Prostate gland (tissue), 2 donors: ENCODE results near the gene PRKCI. TPM values are rescaled to one million over a fixed set of nuclear protein-coding genes. Genes with fewer than 3 reads are reported as not detected.
"Not testable (repeated sequence)": the region's sequence is repeated elsewhere in the genome, so short reads cannot be mapped to it uniquely, and the experiment has no call there.

ENCODE experiments used
- DNase-seq: peaks from one replicate; pipeline ENCODE4 v3.0.0-alpha.2; 2019; ENCODE audit warnings: low spot score
- H3K27ac ChIP-seq, 2 donors: fragments of 200-600 bp; sonication (generic); 2 replicates each; pipeline ENCODE4 v1.5.1; 2017 to 2019
- H3K27me3 ChIP-seq: fragments of 200-600 bp; sonication (generic); replicated peaks from 2 replicates; pipeline ENCODE4 v1.5.1; 2019; ENCODE audit not compliant: insufficient read depth
- H3K36me3 ChIP-seq, 2 donors: fragments of 200-600 bp; sonication (generic); 1 replicate in 1 of 2; 2 replicates in 1 of 2; pipeline versions ENCODE4 v1.5.1 to v1.8.1; 2017 to 2019
- H3K4me1 ChIP-seq: fragments of 200-600 bp; sonication (generic); replicated peaks from 2 replicates; pipeline ENCODE4 v1.5.1; 2019
- H3K4me3 ChIP-seq, 2 donors: fragments of 200-600 bp; sonication (generic); 2 replicates each; pipeline ENCODE4 v1.5.1; 2017 to 2019
- H3K9me3 ChIP-seq: fragments of 200-600 bp; sonication (generic); 2 replicates; pipeline ENCODE4 v1.5.1; 2017
- POLR2A ChIP-seq: fragments of 450-650 bp; IDR thresholded peaks from one replicate; pipeline ENCODE4 v1.6.1; 2016; ENCODE audit warnings: antibody characterized with exemption, mild to moderate bottlenecking
- POLR2AphosphoS5 ChIP-seq: sonication (generic); formaldehyde crosslinking; IDR thresholded peaks from one replicate; pipeline ENCODE4 v1.6.1; 2017; ENCODE audit warnings: antibody characterized with exemption
- WGBS: methylation state at CpG from one replicate; pipeline ENCODE4 v1.1.5; 2018; 5-methylcytosine and 5-hydroxymethylcytosine counted together
- intact Hi-C: fragments of 100-400 bp; cut with DNase I; formaldehyde crosslinking; loops from one replicate; pipeline ENCODE4 v1.14.2; 2022
- total RNA-seq, 2 donors: library from RNA; depleted of rRNA; stranded (reverse); fragments of >200 nt; gene quantifications; one replicate each; pipeline ENCODE4 v1.1.0, GENCODE V29; 2016
- TF ChIP-seq, protein P1 (sequence below), 4 experiments: fragments of 200-600 bp in 2 of 4; fragments of 450-650 bp in 2 of 4; sonication (generic) in 2 of 4; IDR thresholded peaks; 1 replicate in 3 of 4; 2 replicates in 1 of 4; pipeline ENCODE4 v1.5.1; 2016 to 2019; ENCODE audit warnings: antibody characterized with exemption in 4 of 4, mild to moderate bottlenecking in 2 of 4, moderate library complexity in 2 of 4

Gene PRKCI
- total RNA-seq, 2 donors from 2014 or later = 44.6 to 74.4 TPM

DNA sequence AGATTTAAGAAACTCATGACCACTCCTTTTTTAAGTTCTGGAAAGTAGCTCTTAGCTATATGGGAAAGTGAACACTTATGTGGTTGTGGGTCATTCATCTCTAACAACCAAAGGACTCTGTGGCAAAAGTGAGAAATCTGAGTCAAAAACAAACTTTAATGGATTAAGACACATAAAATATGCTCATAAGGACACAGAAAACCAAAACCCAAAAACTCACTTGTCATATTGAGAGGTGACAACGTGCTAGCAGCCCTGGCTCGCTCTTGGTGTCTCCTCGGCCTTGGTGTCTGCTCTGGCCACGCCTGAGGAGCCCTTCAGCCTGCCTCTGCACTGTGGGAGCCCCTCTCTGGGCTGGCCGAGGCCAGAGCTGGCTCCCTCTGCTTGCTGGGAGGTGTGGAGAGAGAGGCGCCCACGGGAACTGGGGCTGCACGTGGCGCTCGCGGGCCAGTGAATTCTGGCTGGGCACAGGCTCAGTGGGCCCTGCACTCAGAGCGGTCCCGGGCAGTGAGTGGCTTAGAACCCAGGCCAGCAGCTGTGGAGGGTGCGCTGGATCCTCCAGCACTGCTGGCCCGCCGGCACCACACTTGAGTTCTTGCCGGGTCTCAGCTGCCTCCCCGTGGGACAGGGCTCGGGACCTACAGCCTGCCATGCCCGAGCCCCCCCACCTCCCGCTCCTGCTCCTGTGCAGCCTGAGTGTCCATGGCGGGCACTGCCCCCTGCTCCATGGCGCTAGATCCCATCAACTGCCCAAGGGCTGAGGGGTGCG lies 105.0 kb downstream of the PRKCI start:
- H3K9me3 ChIP-seq = no peaks in the 10 kb centered on the region
- TF ChIP-seq, protein P1, sequence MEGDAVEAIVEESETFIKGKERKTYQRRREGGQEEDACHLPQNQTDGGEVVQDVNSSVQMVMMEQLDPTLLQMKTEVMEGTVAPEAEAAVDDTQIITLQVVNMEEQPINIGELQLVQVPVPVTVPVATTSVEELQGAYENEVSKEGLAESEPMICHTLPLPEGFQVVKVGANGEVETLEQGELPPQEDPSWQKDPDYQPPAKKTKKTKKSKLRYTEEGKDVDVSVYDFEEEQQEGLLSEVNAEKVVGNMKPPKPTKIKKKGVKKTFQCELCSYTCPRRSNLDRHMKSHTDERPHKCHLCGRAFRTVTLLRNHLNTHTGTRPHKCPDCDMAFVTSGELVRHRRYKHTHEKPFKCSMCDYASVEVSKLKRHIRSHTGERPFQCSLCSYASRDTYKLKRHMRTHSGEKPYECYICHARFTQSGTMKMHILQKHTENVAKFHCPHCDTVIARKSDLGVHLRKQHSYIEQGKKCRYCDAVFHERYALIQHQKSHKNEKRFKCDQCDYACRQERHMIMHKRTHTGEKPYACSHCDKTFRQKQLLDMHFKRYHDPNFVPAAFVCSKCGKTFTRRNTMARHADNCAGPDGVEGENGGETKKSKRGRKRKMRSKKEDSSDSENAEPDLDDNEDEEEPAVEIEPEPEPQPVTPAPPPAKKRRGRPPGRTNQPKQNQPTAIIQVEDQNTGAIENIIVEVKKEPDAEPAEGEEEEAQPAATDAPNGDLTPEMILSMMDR (IDR thresholded peaks at IDR 0.05) = no peak
- TF ChIP-seq POLR2A (no peak), POLR2AphosphoS5 (no peak)
- intact Hi-C loops = no loop called here
- no peaks in the 10 kb centered on the region for H3K36me3 ChIP-seq
- no peak overlapping the region for H3K4me3 ChIP-seq
- no peaks in the 10 kb centered on the region for H3K27me3 ChIP-seq
- H3K4me1 ChIP-seq = no peaks in the 10 kb centered on the region
- WGBS = 95% methylated on average over 20 of the region's 24 CpGs
- no peak for DNase-seq
- H3K27ac ChIP-seq = no peak overlapping the region

DNA sequence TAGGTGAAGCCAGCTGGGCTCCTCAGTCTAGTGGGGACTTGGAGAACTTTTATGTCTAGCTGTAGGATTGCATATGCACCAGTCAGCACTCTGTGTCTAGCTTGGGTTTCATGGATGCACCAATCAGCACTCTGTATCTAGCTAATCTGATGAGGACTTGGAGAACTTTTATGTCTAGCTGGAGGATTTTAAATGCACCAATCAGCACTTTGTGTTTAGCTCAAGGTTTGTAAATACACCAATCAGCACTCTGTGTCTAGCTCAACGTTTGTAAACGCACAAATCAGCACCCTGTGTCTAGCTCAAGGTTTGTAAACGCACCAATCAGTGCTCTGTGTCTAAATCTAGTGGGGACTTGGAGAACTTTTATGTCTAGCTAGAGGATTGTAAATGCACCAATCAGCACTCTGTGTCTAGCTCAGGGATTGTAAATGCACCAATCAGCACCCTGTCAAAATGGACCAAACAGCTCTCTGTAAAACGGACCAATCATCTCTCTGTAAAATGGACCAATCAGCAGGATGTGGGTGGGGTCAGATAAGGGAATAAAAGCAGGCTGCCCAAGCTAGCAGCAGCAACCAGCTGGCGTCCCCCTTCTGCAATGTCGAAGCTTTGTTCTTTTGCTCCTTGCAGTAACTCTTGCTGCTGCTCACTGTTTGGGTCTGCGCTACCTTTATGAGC lies 105.8 kb downstream of the PRKCI start:
- DNase-seq, intact Hi-C loops, H3K27ac ChIP-seq, H3K4me3 ChIP-seq, H3K27me3 ChIP-seq, H3K36me3 ChIP-seq, H3K9me3 ChIP-seq, H3K4me1 ChIP-seq: not testable (repeated sequence)
- 93% methylated on average over 7 of the region's 7 CpGs for WGBS

DNA sequence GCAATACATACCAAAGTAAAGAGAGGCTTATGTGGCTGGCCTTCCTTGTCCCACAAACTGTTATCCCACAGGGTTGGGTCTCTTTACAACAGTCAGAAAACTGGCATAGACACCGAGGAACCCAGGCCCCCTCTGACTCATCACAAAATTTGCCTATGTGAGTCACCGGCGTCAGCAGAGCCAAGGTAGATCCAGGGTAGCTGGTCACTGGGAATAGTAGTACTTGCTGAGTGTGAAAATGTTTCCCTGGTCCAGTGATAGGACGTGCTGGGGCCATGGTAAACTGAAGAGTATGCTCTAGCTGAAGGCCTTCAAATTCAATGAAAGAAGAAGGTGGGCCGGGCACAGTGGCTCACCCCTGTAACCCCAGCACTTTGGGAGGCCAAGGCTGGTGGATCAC lies 108.1 kb downstream of the PRKCI start:
- no peak for DNase-seq
- H3K4me3 ChIP-seq = no peak overlapping the region
- TF ChIP-seq, protein P1 (IDR thresholded peaks at IDR 0.05) = no peak
- no peak for TF ChIP-seq POLR2AphosphoS5
- no peak for TF ChIP-seq POLR2A
- H3K27ac ChIP-seq = no peak overlapping the region
- H3K27me3 ChIP-seq = no peaks in the 10 kb centered on the region
- H3K9me3 ChIP-seq = no peaks in the 10 kb centered on the region
- no peaks in the 10 kb centered on the region for H3K4me1 ChIP-seq
- H3K36me3 ChIP-seq = no peaks in the 10 kb centered on the region
- 76% methylated on average over 5 of the region's 5 CpGs for WGBS
- intact Hi-C loops = no loop called here

DNA sequence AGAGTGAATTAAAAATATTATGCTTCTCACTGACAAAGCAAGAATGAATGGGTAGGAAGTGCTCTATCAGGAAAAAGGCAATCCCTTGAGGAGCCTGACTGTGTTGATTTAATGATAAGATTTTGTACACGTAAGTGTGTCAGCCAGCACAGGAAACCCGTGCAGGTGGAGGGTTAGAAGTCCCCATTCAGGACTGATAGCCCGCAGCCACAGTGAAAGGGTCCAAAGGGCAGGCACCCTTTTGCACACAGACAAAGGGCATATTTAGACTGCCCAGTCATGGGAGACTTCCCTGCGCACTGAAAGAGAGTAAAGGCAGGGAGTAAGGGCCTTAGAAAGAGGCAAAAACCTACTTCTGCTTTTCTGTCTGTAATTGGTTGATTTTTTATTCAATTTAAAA lies 108.9 kb downstream of the PRKCI start:
- no peaks in the 10 kb centered on the region for H3K27me3 ChIP-seq
- H3K4me3 ChIP-seq = no peak overlapping the region
- intact Hi-C loops = no loop called here
- H3K36me3 ChIP-seq = no peaks in the 10 kb centered on the region
- TF ChIP-seq, protein P1 (IDR thresholded peaks at IDR 0.05) = no peak
- no peak for TF ChIP-seq POLR2A
- no peak for TF ChIP-seq POLR2AphosphoS5
- no peaks in the 10 kb centered on the region for H3K9me3 ChIP-seq
- WGBS = 59% methylated on average over 4 of the region's 4 CpGs
- no peak overlapping the region for H3K27ac ChIP-seq
- no peak for DNase-seq
- no peaks in the 10 kb centered on the region for H3K4me1 ChIP-seq

DNA sequence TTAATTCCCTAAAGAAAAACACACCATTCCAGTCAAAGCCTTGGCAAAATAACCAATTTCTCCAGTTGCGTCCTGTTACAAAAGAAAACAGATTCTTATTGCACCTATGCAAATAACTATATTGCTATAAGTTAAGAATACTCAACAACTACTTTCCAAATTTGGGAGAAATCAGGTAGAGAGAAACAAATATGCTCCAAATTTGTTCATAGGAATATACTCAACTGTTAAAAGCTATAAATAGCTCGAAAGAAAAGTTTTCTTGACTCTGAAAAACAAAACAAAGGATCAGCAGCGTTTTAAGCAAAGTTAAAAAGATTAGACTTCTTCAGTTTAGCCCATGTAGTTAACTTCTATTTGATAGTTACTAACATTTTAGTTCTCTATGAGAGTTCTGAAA lies 115.2 kb downstream of the PRKCI start:
- Histone ChIP-seq H3K27ac (no peak overlapping the region), H3K27me3 (no peaks in the 10 kb centered on the region), H3K4me3 (no peak overlapping the region), H3K9me3 (no peaks in the 10 kb centered on the region), H3K36me3 (no peaks in the 10 kb centered on the region), H3K4me1 (no peaks in the 10 kb centered on the region)
- intact Hi-C loops = no loop called here
- WGBS = 84% methylated on average over 3 of the region's 3 CpGs
- no peak for TF ChIP-seq POLR2AphosphoS5
- TF ChIP-seq, protein P1 (IDR thresholded peaks at IDR 0.05) = no peak
- no peak for DNase-seq
